ENCODE measurements around the gene LYRM9. TPM values are rescaled to one million over a fixed set of nuclear protein-coding genes. Genes with fewer than 3 reads are reported as not detected.

Gene LYRM9
- total RNA-seq: 16.6 TPM

DNA sequence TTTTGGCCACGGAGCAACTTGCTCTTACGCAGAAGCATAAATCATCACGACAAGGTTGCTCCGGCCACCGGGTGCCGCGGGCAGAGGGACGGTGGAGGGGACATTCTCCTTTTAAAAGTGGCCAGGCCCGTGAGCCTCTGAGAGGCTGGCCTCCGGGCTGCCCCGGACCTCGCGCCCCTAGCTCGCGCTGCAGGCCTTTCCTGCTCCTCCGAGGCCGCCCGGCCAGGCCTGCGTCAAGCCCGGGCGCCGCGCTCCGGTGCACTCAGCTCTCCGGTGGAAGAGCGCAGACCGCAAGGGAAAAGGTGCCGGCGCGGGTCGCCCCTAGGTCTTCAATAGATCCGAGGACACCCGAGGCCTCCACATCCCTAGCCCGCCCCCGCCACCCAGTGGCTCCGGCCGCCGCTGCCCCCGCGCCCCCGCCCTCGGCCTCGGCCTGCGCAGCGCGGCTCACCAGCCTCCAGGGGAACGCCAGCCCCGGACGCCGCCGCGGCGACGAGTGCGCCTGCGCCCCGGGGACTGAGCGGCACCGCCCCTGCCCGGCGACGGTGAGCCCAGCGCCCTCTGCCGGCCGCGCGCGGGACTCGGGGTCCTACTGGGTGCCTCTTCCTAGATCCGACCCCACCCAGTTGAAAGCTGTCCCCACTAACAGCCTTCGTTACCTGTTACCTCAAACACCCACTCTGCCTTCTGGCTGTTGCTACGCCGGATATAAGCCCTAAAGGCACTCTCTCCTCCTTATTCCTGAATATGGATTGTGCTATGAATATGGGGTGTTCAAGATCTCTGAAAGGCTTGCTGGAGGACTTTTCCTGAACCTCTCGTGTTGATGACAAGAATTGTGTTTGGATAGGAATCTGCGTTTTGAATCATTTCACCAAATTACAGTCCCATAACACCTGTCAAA, at the start of gene LYRM9:
Gene LYRM9 (minus strand): TSS at position 500 of the 904 bp plus-strand sequence. CDS start 10,671 bp downstream, outside the sequence.

Other genes with a start within 250 kb of the LYRM9 start
- 1.6 TPM for gene NOS2, start 92.8 kb downstream of the LYRM9 start, total RNA-seq
- gene NLK, start 149.3 kb upstream of the LYRM9 start, total RNA-seq: 58.8 TPM

All from parietal lobe (tissue), 1 donor.